ENCODE measurements around the gene PJA1. TPM values are rescaled to one million over a fixed set of nuclear protein-coding genes. Genes with fewer than 3 reads are reported as not detected.

The PJA1 gene
- polyA plus RNA-seq, 1 of the 3 experiments (the other 2 are of a cell fraction) = 16.5 TPM

- H2AFZ ChIP-seq (ENCODE audit: low read depth) = no peak overlapping the region
- no peak overlapping the region for H3K9ac ChIP-seq
- ChIA-PET POLR2A (no interaction called here), CTCF (no interaction called here)
- H4K20me1 ChIP-seq (ENCODE audit: insufficient read depth) = no peaks in the 10 kb centered on the region
- no peak for TF ChIP-seq TAF1 (IDR thresholded peaks at IDR 0.05; ENCODE audit: borderline replicate concordance, low read depth, low read length)
- no peak for TF ChIP-seq TCF12 (IDR thresholded peaks at IDR 0.05)
- TF ChIP-seq FOXJ3 (CRISPR knock-in tag; IDR thresholded peaks at IDR 0.05) = no peak
- TF ChIP-seq PBX3 (IDR thresholded peaks at IDR 0.05) = no peak
- TF ChIP-seq NRF1 (IDR thresholded peaks at IDR 0.05; ENCODE audit: low read depth, low read length) = no peak
- no peak for TF ChIP-seq REST (IDR thresholded peaks at IDR 0.05; ENCODE audit: low read depth, low read length)
- TF ChIP-seq FOXM1 (IDR thresholded peaks at IDR 0.05; ENCODE audit: low read depth) = no peak
- no peak for TF ChIP-seq JUND (IDR thresholded peaks at IDR 0.05)
- no peak for TF ChIP-seq ZBTB33 (IDR thresholded peaks at IDR 0.05; ENCODE audit: borderline replicate concordance, low read depth)
- no peak for TF ChIP-seq IRF3 (IDR thresholded peaks at IDR 0.05; ENCODE audit: low read depth, low read length)
- no peak for TF ChIP-seq RFX5 (IDR thresholded peaks at IDR 0.05; ENCODE audit: low read length)
- TF ChIP-seq CTCF (IDR thresholded peaks at IDR 0.05) = no peak
- TF ChIP-seq SMC3 (IDR thresholded peaks at IDR 0.05; ENCODE audit: low read depth, low read length) = no peak
- no peak for TF ChIP-seq GATA2 (CRISPR knock-in tag; IDR thresholded peaks at IDR 0.05)
- TF ChIP-seq EP300 (IDR thresholded peaks at IDR 0.05; ENCODE audit: borderline replicate concordance in 1 of 2, low read depth in 1 of 2, low read length in 1 of 2) = no peak
- TF ChIP-seq POLR2AphosphoS5 (IDR thresholded peaks at IDR 0.05; ENCODE audit: low read depth, low read length) = no peak
- TF ChIP-seq USF1 (IDR thresholded peaks at IDR 0.05; ENCODE audit: borderline replicate concordance, low read depth) = no peak
- TF ChIP-seq MXI1 (IDR thresholded peaks at IDR 0.05; ENCODE audit: low read depth, low read length) = no peak
- H3K9me3 ChIP-seq = no peaks in the 10 kb centered on the region
- H3K36me3 ChIP-seq (replicated peaks in 1 of 2; ENCODE audit: control insufficient read depth in 1 of 2, insufficient read depth in 2 of 2, low read length in 1 of 2) = no peaks in the 10 kb centered on the region
- WGBS (ENCODE audit: low lambda C conversion rate) = no CpG with 5 or more reads among the region's 1 CpG
- H3F3A ChIP-seq (replicated peaks; ENCODE audit: insufficient read depth) = no peaks in the 10 kb centered on the region
- H3K4me1 ChIP-seq (ENCODE audit: control insufficient read depth in 1 of 2, insufficient read depth in 2 of 2, low read depth in 1 of 2, low read length in 1 of 2) = peaks cover 0 to 2% of the 10 kb centered on the region in 2 experiments; a peak in 1 of 4 replicates
- no peaks in the 10 kb centered on the region for H3K79me2 ChIP-seq (ENCODE audit: insufficient read depth)
- H3K27ac ChIP-seq (ENCODE audit: low read depth in 2 of 2, low read length in 1 of 2) = no peak overlapping the region
- no peak overlapping the region for H3K4me2 ChIP-seq
- H3K4me3 ChIP-seq (ENCODE audit: low read depth in 2 of 2, low read length in 1 of 2) = no peak overlapping the region
- peaks cover 14% of the 10 kb centered on the region for H3K27me3 ChIP-seq (ENCODE audit: insufficient read depth)
- no peak for DNase-seq
- H3K9me2 ChIP-seq = no peaks in the 10 kb centered on the region
These were observed 21.4 kb upstream of the PJA1 start for GRCh38 chrX:69186651-69187050.
